Chondrocyte (in vitro differentiated cells): Measurements from ENCODE around the gene NAGLU. TPM values are rescaled to one million over a fixed set of nuclear protein-coding genes. Genes with fewer than 3 reads are reported as not detected.

Experiments used
- DNase-seq: peaks from one replicate; pipeline ENCODE4 v3.0.0; 2021; ENCODE audit warnings: mixed read lengths, low spot score
- H3K27ac Mint-ChIP-seq: one replicate; pipeline ENCODE4 v1.8.0; 2021; ENCODE audit warnings: mild to moderate bottlenecking, moderate library complexity, mixed read lengths; ENCODE audit not compliant: unreplicated experiment
- H3K27me3 Mint-ChIP-seq: 2 replicates; pipeline ENCODE4 v1.8.0; 2021; ENCODE audit warnings: low read depth, mixed read lengths
- H3K36me3 Mint-ChIP-seq: 2 replicates; pipeline ENCODE4 v1.8.0; 2021; ENCODE audit warnings: low read depth, mixed read lengths
- H3K4me1 Mint-ChIP-seq: 2 replicates; pipeline ENCODE4 v1.8.0; 2021; ENCODE audit warnings: low read depth, mild to moderate bottlenecking, mixed read lengths
- H3K4me3 Mint-ChIP-seq: one replicate; pipeline ENCODE4 v1.8.0; 2021; ENCODE audit warnings: mild to moderate bottlenecking, moderate library complexity, mixed read lengths; ENCODE audit not compliant: unreplicated experiment
- H3K9me3 Mint-ChIP-seq: 2 replicates; pipeline ENCODE4 v1.8.0; 2021; ENCODE audit warnings: low read depth, mixed read lengths
- total RNA-seq: library from RNA; stranded (reverse); gene quantifications from 3 replicates; pipeline ENCODE4 v1.2.1, GENCODE V29; 2021
- TF ChIP-seq, protein P1 (sequence below): fragments of 200-600 bp; sonication (generic); IDR thresholded peaks from 2 replicates; pipeline ENCODE4 v1.5.0; 2021; ENCODE audit warnings: antibody characterized with exemption, mild to moderate bottlenecking, moderate library complexity

The NAGLU gene
- total RNA-seq, 1 donor from 2014 or later: 66.4 TPM

GRCh38 chr17:42577532-42578281, 41.7 kb downstream of the NAGLU start, which contains the start of gene PSMC3IP:
Gene PSMC3IP, minus strand, starts transcription at chr17:42577729. Its CDS starts 43 bp downstream, at chr17:42577686.
- peak within 1 kb of the TSS; percentile 98 for H3K27ac Mint-ChIP-seq
- TF ChIP-seq, protein P1, sequence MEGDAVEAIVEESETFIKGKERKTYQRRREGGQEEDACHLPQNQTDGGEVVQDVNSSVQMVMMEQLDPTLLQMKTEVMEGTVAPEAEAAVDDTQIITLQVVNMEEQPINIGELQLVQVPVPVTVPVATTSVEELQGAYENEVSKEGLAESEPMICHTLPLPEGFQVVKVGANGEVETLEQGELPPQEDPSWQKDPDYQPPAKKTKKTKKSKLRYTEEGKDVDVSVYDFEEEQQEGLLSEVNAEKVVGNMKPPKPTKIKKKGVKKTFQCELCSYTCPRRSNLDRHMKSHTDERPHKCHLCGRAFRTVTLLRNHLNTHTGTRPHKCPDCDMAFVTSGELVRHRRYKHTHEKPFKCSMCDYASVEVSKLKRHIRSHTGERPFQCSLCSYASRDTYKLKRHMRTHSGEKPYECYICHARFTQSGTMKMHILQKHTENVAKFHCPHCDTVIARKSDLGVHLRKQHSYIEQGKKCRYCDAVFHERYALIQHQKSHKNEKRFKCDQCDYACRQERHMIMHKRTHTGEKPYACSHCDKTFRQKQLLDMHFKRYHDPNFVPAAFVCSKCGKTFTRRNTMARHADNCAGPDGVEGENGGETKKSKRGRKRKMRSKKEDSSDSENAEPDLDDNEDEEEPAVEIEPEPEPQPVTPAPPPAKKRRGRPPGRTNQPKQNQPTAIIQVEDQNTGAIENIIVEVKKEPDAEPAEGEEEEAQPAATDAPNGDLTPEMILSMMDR: peak; percentile 46
- no peaks in the 10 kb centered on the region for H3K27me3 Mint-ChIP-seq
- H3K4me1 Mint-ChIP-seq: peaks cover 25% of the 10 kb centered on the region
- H3K4me3 Mint-ChIP-seq: peak within 1 kb of the TSS; percentile 87
- peaks cover 12% of the 10 kb centered on the region for H3K36me3 Mint-ChIP-seq
- peak; percentile 98 for DNase-seq
- no peaks in the 10 kb centered on the region for H3K9me3 Mint-ChIP-seq

DNA sequence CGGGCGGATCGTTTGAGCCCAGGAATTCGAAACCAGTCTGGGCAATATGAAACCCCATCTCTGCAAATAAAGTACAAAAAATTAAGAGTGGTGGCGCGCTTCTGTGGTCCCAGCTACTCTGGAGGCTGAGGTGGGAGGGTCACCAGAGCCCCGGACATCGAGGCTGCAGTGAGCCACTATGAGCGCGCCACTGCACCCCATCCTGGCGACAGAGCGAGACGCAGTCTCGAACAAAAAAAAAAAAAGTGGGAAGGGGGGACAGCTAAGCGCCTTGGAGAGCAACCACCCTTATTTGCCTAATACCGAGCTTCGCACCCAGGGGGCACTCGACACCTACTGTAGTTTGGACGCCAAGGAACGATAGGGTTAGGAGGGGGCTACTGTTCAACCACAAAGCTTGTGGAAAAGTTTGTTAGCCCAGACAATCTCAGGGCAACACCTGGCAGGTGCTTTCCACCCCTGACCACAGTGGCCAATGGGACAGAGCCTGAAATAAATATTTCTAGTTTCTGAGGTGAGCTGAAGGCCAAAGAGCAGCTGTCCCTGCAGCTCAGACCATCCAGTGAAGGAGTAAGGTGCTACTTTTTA, 42.3 kb downstream of the NAGLU start:
- Mint-ChIP-seq H3K27ac (peak overlapping the region; percentile 98), H3K4me1 (peaks cover 25% of the 10 kb centered on the region), H3K36me3 (peaks cover 13% of the 10 kb centered on the region), H3K9me3 (no peaks in the 10 kb centered on the region), H3K27me3 (no peaks in the 10 kb centered on the region), H3K4me3 (peak overlapping the region; percentile 87)
- TF ChIP-seq, protein P1: peak; percentile 85
- DNase-seq: no peak

DNA sequence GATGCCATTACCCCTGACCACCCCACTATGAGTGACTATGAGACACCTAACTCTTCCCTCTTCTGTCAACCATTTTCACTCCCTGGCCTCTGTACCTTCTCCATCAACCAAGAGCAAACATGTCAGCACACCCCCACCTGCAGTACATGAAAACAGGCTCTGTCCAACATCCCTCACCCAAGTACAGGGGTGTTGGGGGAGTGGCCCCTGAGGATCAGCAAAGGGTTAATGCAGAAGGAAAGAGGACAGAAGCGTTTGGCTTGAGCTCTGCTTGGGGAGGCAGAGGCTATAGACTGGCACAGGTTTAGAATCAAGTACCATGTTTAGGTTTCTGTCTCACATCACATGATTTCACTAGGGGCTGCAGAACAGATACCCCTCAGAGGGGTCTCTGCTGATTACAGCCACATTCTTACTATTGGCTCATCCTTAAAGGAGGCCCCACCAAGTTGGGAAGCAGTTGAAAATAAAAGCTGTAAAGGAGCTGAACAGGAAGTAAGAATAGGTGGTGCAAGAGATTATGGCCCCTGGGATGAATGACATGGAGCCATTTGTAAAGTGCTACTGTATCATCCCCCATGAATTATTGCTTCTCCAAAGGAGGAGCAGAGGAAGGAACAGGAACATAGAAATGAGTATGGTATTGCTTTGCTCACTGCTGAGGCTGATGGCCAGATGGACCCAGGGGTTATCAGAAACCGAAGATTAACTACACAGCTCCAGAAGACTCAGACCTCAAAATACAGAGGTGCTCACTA, 43.9 kb downstream of the NAGLU start:
- peaks cover 14% of the 10 kb centered on the region for H3K36me3 Mint-ChIP-seq
- peak overlapping the region; percentile 37 for H3K27ac Mint-ChIP-seq
- H3K4me3 Mint-ChIP-seq: no peak overlapping the region
- H3K9me3 Mint-ChIP-seq: no peaks in the 10 kb centered on the region
- TF ChIP-seq, protein P1: no peak
- peaks cover 25% of the 10 kb centered on the region for H3K4me1 Mint-ChIP-seq
- H3K27me3 Mint-ChIP-seq: no peaks in the 10 kb centered on the region
- DNase-seq: no peak

GRCh38 chr17:42581744-42582270, 45.8 kb downstream of the NAGLU start:
- H3K9me3 Mint-ChIP-seq: no peaks in the 10 kb centered on the region
- peaks cover 15% of the 10 kb centered on the region for H3K4me1 Mint-ChIP-seq
- no peak overlapping the region for H3K27ac Mint-ChIP-seq
- peaks cover 17% of the 10 kb centered on the region for H3K36me3 Mint-ChIP-seq
- TF ChIP-seq, protein P1: no peak
- DNase-seq: no peak
- H3K27me3 Mint-ChIP-seq: no peaks in the 10 kb centered on the region
- no peak overlapping the region for H3K4me3 Mint-ChIP-seq

- H3K4me3 Mint-ChIP-seq: no peak overlapping the region
Measured at GRCh38 chr17:42584880-42585279, 48.8 kb downstream of the NAGLU start.

More at GRCh38 chr17:42584880-42585279, 48.8 kb downstream of the NAGLU start:
- Mint-ChIP-seq H3K27ac (no peak overlapping the region), H3K9me3 (no peaks in the 10 kb centered on the region), H3K27me3 (no peaks in the 10 kb centered on the region), H3K4me1 (peaks cover 2% of the 10 kb centered on the region), H3K36me3 (peaks cover 24% of the 10 kb centered on the region)
- no peak for DNase-seq
- TF ChIP-seq, protein P1: no peak
